GM04503 (cell line): ENCODE results near the gene PRDM10.

ENCODE experiments used
- DNase-seq: peaks from one replicate; pipeline ENCODE4 v3.0.0-alpha.2; 2012; ENCODE audit warnings: low read depth

PRDM10 gene

DNA sequence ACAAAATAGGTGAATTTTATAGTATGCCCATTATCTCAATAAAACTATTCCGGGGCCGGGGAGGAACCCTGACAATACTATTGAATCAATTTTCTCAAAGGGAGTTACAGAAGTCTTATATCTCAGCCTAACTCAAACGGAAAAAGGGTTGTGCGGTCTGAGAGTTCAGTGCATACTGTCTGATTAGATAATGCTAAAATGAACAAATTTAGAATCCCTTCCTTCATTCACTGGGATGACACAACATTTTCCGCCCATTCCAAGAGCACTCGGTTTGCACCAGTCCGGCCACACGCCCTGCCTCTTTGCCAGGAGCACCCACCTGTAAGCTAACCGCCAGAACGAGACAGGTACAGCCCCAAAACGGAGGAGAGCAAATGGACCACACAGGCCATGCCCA is 57.3 kb downstream of the PRDM10 start:
- no peak for DNase-seq

DNA sequence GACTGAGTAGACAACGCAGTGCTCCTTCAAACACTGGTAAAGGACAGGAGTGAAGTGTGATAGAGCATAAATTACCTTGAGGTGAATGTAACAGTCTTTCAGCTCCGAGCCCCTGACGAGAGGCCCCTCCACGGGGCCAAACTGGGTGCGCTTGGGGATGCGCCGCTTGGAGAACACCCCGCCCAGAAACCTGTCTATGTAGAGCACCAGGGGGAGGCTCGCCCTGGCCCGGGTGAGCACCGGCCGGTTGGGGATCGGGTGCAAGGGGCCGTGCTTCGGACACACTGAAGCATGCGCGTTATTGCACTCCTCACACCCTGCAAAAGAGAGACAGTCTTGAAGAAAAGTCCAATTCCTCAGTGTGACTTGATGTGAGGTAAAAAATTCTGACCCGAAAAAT is 57.9 kb downstream of the PRDM10 start:
- no peak for DNase-seq

GRCh38 chr11:129943036-129943435 is 59.6 kb downstream of the PRDM10 start:
- DNase-seq: no peak

GRCh38 chr11:129939510-129939909 is 63.1 kb downstream of the PRDM10 start:
- DNase-seq: no peak

DNA sequence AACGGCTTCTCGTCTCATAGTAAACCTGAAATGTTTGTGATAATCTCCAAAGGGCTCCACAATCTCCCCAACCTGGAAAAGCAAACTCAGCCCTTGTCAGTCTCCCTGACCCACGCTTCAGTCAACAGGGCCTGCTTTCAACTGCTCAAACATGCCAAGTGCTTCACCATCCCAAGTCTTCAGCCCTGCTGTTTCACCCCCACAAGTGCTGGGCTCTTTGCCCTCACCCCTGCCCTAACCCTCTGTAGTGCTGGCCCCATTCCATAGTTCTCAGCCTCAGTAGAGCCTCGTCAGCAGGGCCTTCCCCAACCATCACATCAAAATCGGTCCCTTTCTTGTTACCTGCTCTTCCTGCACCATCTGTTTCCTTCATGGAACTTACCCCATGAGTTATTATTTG is 63.9 kb downstream of the PRDM10 start:
- DNase-seq: no peak

DNA sequence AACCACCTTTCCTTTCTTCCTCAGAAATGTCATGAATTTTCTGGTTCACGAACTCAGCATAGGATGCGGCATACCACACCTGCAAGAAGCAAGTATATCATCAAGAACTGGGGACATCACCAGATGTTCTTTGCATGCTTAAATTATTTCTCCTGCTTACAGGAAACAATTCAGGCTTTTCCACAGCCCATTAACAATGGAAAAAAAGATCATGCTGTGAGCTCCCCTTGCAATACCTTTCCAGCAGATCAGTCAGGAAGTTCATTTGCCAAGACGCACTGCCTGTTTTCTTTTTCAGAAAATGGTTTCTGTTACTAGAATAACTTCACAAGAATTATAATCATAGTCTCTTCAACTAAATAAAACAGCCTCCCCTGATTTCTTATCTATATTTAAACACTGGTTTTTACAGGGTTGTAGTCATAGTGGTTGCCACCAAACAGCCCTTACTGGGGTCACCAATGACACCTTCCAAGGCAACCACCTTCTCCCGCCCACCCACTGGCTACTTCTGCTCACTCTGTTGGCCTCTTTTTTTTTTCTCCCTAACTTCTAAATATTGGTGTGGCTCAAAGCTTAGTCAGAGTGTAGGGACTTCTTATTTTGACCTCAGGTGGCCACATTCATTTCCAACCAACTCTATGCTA is 64.9 kb downstream of the PRDM10 start:
- no peak for DNase-seq

GRCh38 chr11:129935723-129936122 is 66.9 kb downstream of the PRDM10 start:
- DNase-seq: no peak

- no peak for DNase-seq
Measured at GRCh38 chr11:129933891-129934290, 68.7 kb downstream of the PRDM10 start.

DNA sequence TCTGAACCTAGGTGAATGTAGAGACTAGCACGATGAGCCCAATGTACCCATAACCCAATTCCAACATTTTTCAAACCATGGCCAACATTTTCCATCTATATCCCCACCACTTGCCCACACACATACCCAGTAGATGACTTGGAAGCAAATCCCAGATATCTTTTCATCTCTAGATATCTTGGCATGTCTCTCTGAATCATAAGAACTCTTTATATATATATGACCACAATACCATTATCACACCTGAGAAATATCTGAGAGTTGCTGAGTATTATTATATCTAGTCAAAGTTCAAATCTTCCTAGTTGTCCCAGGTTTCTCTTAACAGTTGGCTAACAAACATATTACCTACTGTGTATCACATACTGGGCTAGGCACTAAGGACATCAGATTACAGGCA is 69.4 kb downstream of the PRDM10 start:
- DNase-seq: no peak

DNA sequence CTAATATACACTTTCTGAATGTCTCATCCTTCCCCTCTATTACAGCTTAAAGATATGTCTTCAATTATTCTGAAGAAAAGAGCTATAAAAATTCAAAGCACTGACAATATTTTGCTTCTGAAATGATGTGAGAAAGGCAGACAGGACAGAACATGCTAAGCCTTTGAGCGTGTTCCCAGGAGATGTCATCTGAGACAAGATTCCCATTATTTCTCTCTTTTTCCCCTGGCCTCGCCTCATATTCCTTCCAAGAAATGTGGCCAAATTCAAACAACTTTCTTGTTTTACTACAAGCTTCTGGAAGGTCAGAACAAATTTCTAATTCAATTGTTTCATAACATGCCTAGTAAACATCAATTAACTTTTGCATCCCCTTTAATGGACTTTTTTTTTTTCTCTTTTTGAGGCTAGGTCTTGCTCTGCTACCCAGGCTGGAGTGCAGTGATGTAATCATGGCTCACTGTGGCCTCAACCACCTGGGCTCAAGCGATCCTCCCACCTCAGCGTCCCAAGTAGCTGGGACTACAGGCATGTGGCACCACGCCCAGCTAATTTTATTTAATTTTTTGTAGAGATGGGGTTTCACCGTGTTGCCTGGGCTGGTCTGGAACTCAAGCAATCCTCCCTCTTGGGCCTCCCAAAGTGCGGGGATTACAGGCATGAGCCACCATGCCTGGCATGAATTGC is 70.1 kb downstream of the PRDM10 start:
- DNase-seq: no peak

GRCh38 chr11:129930743-129931142 is 71.9 kb downstream of the PRDM10 start:
- no peak for DNase-seq

GRCh38 chr11:129930296-129930695 is 72.3 kb downstream of the PRDM10 start:
- DNase-seq: no peak

GRCh38 chr11:129929721-129930120 is 72.9 kb downstream of the PRDM10 start:
- DNase-seq: no peak

- DNase-seq: no peak
Measured at GRCh38 chr11:129928923-129929692, 73.5 kb downstream of the PRDM10 start.

DNA sequence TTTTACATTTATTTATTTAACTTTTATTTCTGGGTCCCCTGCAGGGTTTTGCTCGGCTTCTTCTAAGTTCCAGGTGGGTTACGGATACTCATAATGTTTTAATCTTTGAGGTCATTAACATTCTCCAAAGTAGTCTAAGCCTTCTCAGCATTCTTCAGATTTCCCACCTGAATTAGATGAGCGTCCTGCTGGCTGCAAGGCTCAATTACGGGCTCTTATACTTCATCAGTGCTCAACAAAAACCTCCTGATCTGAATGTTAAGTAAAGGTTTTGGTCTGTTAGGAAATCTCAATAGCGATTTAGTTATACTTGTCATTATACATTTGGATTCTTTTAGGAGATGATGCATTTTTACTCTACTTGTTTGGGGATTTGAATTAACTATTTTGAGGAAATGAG is 80.0 kb downstream of the PRDM10 start:
- DNase-seq: no peak

- no peak for DNase-seq
Measured at GRCh38 chr11:129918361-129918760, 84.3 kb downstream of the PRDM10 start.

DNA sequence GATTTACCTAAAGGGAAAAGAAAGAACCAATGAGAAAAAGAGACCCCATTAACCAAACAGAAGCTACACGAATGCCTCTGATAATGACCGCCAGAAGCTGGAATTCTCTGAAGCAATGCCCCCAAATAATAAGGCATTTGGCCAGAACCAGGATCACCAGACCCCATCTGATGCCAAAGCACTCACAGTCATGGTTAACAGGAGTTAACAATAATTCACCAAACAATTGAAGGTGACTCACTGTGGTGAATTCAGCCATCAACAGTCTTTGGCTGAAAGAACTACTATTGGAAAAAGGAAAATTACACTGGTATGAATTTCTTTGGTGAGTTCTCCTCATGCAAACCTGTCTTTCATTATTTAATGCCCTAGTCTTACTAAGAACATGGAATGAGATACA is 85.4 kb downstream of the PRDM10 start:
- no peak for DNase-seq

DNA sequence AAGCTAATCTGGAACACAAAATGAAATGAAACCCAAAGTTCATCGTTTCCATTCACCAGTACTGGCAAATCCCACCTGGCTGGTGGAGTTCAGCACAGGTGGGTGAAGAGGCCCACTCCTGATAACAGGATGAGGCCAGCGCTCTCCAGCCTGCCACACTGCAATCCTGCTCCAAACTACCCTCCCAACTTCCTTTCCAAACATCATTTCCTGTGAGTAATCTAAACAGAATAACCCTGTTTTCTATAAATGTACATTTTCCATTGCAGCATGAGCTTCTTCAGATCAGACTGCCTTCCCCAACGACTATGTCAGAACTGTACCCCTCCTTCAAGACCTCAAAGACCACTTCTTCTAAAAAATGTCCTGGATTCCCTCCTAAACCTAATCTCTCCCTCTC is 91.3 kb downstream of the PRDM10 start:
- no peak for DNase-seq

DNA sequence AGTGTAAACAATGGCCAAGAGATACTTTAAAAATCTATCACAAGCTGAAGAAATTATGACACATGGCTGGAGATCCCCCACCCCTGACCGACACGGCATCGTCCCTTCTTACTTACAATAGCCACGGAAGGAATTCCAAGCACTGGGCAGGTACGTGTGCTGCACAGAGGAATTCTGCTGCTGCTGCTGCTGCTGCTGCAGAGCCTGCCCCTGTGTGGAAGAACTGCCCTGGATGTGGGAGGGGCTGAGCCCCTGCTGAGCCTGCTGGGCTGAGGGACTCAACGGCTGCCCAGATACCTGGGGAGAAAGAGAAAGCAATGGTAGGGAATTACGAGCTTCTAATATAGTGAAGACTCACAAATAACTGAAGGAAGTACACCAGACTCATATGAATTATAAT is 92.3 kb downstream of the PRDM10 start:
- DNase-seq: no peak

- no peak for DNase-seq
Measured at GRCh38 chr11:129905402-129905801, 97.2 kb downstream of the PRDM10 start.

- no peak for DNase-seq
Measured at GRCh38 chr11:129896062-129896461, 106.6 kb downstream of the PRDM10 start.

GRCh38 chr11:129895126-129896041 is 107.3 kb downstream of the PRDM10 start, which contains the start of gene NFRKB:
Gene NFRKB (minus strand): TSS chr11:129895578. CDS start chr11:129892849, 2,729 bp downstream.
- DNase-seq: no peak
